ENCODE measurements around the gene RUSF1.

GRCh38 chr16:31479751-31480150, 28.4 kb downstream of the RUSF1 start:
- TF ChIP-seq CTCF (optimal IDR thresholded peaks at IDR 0.05 in 1 of 3, IDR thresholded peaks at IDR 0.05 in 1 of 3, conservative IDR thresholded peaks at IDR 0.05 in 1 of 3; ENCODE audit: extremely low read depth in 1 of 3, insufficient read depth in 2 of 3, low read length in 3 of 3) = no peak
- TF ChIP-seq EZH2 (IDR thresholded peaks at IDR 0.05; ENCODE audit: low read length) = no peak
